ENCODE measurements around the gene UBTD2.

The UBTD2 gene

DNA sequence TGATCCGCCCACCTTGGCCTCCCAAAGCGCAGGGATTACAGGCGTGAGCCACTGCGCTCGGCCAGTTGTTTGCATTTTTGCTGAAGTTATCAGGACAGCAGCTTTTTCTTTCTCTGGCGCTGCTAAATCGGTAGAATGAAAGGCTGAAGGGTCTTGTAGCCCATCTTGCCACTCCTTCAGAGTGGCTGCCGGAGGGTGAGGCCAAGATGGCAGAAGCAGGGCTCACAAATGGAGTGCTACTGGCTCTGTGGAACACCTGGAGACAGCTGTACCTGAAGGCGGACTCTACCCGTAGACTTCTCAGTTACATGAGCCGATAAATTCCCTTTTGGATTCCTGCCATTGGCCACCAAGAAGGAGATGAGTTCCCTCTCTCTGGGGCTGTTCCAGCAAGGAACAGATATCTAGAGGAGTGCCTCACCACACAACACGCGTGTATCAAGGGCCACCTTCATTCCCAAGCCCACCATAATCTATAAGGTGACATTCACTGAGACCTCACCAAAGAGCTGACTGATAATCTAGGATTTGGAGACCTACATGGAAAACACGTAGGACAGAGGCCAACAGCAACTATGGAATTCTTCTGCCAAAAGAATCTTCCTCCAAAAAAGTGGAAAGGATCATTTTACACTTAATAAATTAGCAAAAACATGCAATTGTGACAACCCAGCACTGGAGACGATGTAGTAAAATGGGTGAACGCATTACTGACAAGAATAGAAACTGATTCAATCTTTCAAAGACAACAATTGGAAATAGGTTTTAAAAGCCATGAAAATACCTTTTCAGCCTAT is 117.3 kb downstream of the UBTD2 start:
- no peak for FAIRE-seq

DNA sequence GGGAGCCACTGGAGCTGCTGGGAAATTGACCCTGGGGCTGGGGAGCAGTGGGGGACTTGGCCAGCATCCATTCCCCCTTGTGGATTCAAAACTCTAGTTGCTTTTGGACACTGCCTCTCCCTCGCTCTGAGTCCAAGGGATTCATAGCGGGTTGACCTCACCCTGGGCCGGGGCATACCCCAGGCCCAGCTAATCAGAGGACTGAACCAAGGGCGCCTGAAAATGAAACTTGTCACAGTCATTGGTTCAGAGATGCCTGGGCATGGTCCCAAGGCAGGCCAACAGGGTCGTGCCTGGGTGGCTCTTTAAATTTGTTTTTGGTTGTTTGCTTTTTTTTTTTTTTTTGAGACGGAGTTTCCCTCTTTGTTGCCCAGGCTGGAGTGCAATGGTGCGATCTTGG is 118.1 kb downstream of the UBTD2 start:
- no peak for FAIRE-seq

DNA sequence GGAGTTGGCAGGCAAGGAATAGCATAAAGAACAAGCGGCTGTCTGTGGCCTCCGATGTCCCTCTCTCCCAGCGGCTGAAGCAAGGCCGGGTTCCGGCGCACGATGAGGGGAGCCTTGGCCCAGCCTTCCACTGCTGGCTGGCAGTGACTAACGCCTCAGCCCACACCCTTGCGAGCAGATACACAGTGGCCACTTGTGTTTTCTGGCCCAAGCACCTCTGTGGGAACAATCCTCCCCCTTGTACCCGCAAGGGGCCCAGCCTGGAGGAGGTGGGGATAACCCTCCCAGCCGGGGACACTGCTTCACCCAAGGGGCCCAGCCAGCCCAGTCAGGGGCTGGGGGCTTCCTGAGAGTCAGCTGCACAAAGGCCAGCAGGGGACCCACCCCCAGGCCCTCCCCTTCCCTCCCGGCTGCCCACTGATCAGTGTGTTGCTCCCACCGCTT is 118.8 kb downstream of the UBTD2 start:
- no peak for FAIRE-seq

DNA sequence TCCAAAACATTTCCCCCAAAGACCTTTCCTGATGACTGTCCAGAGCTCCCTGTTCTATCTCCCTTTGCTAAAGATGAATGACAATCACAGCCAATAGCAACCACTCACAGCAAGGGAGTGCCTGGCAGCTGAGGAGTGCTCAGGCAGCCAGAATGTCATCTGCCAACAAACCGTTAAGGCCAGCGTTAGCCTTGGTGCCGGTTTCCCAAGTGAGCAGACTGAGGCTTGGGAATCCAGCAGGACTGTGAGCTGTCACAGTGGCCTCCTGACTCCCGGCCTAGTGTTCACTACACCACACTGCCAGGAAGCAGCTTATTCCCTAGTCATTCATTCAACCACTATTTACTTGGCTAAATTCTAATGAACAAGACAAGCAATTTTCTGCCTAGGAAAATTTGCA is 120.2 kb downstream of the UBTD2 start:
- no peak for FAIRE-seq

DNA sequence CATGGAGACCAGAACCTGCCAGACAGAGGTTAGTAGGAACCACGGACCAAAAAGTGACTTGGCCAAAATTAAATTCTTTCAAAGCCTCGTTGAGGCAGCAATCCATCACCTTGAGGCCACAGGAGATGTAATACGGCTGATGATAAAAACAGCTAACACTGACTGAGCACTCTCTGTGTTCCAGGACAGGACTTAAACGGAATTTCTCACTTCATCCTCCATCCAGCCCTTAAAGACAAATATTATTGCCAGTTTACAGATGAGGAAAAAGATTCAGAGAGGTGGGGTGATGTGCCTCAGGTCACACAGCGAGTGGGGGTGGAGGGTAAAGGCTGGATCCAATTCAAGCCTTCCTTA is 120.6 kb downstream of the UBTD2 start:
- FAIRE-seq = no peak

DNA sequence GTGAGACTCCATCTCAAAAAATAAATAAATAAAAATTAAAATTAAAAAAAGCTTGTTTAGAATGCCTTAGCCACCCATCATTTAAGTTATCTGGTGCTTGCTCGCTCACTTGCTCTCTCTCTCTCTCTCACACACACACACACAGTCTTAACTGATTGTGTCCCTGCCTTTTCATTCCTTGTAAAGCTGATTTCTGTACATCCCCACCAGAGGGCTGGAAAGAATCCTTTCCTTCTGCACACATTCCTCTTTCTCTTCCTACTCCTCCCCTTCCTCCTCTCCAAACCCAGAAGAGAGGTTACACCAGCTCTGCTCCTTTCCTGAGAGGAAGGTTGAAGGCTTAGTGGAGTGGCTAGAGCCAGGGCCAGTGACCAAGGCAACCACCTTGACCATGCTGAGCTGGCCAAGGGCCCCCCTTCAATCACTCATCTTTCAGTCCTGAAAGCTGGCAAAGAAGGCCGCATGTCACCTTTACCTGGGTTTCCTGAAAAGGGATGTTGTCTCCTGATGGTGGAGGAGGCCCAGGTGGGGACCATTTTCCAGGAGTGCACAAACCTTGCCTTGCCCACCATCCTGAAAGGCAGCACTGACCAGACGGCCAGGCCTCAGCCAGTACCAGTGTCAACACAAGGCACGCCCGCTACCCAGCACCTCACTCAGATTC is 121.1 kb downstream of the UBTD2 start:
- FAIRE-seq = no peak

DNA sequence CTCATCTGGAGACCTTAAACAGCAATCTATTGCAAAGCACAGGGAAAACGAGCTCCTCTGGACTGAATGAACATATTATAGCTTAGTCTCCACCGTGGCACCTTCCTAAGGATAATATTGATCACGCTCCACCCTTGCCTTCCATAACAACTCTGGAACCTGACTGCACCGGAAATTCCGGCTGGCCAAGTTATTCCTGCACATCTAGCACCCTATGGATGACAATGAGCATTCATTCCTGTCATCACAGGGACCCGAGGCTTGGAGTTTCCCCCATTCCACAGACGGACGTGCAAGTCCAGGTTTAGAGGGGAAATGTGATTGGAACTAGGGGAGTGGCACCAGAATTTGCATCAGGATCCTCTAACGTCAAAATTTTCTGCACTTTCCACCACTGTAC is 123.1 kb downstream of the UBTD2 start:
- no peak for FAIRE-seq
